OCI-LY3 (cell line): ENCODE measurements around the gene AGPAT4.

ENCODE experiments used
- H2AFZ ChIP-seq: fragments of 200-600, 300-600 bp; shearing (Covaris generic); 2 replicates; pipeline ENCODE4 v1.6.0; 2014; ENCODE audit warnings: antibody characterized with exemption, low read depth, low read length
- H3K27ac ChIP-seq: fragments of 200-600, 300-600 bp; sonication (generic); 2 replicates; pipeline ENCODE4 v1.5.1; 2014; ENCODE audit warnings: mild to moderate bottlenecking, low read length, moderate library complexity, mixed read lengths
- H3K27me3 ChIP-seq: fragments of 200-600, 300-600 bp; sonication (generic); 2 replicates; pipeline ENCODE4 v1.6.1; 2014; ENCODE audit warnings: low read depth, low read length, mixed read lengths
- H3K36me3 ChIP-seq: fragments of 200-600, 300-600 bp; sonication (generic); replicated peaks from 2 replicates; pipeline ENCODE3; 2014; ENCODE audit warnings: low read depth, low read length, mixed read lengths
- H3K4me1 ChIP-seq: fragments of 300-600, 200-600 bp; sonication (generic); 2 replicates; pipeline ENCODE4 v1.6.1; 2014; ENCODE audit warnings: low read length, mixed read lengths
- H3K4me2 ChIP-seq: fragments of 200-600, 300-600 bp; sonication (generic); 2 replicates; pipeline ENCODE4 v1.6.1; 2014; ENCODE audit warnings: low read length, mixed read lengths
- H3K4me3 ChIP-seq: fragments of 300-600, 200-600 bp; sonication (generic); 2 replicates; pipeline ENCODE4 v1.5.1; 2014; ENCODE audit warnings: antibody characterized with exemption, mild to moderate bottlenecking, low read length, moderate library complexity
- H3K79me2 ChIP-seq: fragments of 300-600, 200-600 bp; shearing (Covaris generic); 2 replicates; pipeline ENCODE4 v1.6.1; 2014; ENCODE audit warnings: mild to moderate bottlenecking, low read length, mixed read lengths
- H3K9ac ChIP-seq: fragments of 300-600, 200-600 bp; shearing (Covaris generic); 2 replicates; pipeline ENCODE4 v1.6.0; 2014; ENCODE audit warnings: mild to moderate bottlenecking, low read length, moderate library complexity
- H3K9me3 ChIP-seq: fragments of 200-600, 300-600 bp; shearing (Covaris generic); 2 replicates; pipeline ENCODE4 v1.6.1; 2014; ENCODE audit warnings: low read length, mixed read lengths; ENCODE audit not compliant: insufficient read depth
- H4K20me1 ChIP-seq: fragments of 200-600, 300-600 bp; sonication (generic); 2 replicates; pipeline ENCODE4 v1.6.1; 2016; ENCODE audit warnings: low read length, mixed read lengths; ENCODE audit not compliant: insufficient read depth
- EZH2phosphoT487 ChIP-seq: fragments of 200-600 bp; shearing (Covaris generic); IDR thresholded peaks from 2 replicates; pipeline ENCODE4 v1.6.1; 2018; ENCODE audit warnings: antibody characterized with exemption, mixed run types, low read depth
- TF ChIP-seq, protein P1 (sequence below): fragments of 200-600, 300-600 bp; sonication (generic); IDR thresholded peaks from 2 replicates; pipeline ENCODE4 v1.5.1; 2014; ENCODE audit warnings: antibody characterized with exemption, low read length, low read depth

AGPAT4 gene

DNA sequence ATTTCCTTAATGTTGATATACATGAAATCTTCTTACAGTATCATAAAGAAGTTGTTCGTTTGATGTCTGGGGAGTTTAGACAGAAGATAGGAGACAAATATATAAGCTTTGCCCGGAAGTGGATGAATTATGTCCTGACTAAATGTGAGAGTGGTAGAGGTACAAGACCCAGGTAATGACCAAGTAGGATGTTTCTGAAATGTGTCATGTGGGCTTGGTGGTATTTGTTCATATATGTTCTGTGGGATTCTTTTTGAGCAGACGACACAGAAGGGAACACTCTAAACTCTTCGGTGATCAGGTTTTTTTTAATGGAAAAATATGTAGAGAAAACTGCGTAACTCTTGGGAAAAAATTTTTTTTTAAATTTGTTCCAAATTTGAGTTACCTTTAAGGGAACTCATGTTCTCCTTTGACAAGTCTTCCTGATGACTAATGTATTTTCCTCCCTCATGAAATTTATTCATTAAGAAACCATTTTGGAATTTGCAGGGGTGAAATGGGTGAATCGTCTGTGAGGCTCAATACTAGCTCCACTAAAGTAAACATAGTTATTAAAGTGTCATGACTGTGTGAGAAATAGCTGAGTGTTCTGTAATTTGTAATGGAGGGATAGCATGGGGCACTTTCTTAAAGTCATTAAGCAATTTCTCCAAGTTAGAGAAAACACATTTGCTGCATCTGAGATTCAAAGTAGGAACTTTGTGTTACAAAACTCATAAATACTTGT, 181.7 kb downstream of the AGPAT4 start:
- H3K4me1 ChIP-seq: no peaks in the 10 kb centered on the region
- H3K9me3 ChIP-seq: no peaks in the 10 kb centered on the region
- H3K36me3 ChIP-seq: peaks cover 36% of the 10 kb centered on the region
- H2AFZ ChIP-seq: no peak overlapping the region
- no peak overlapping the region for H3K9ac ChIP-seq
- no peak overlapping the region for H3K4me2 ChIP-seq
- H4K20me1 ChIP-seq: no peaks in the 10 kb centered on the region
- no peak overlapping the region for H3K27ac ChIP-seq
- H3K4me3 ChIP-seq: no peak overlapping the region
- no peak for TF ChIP-seq EZH2phosphoT487
- TF ChIP-seq, protein P1, sequence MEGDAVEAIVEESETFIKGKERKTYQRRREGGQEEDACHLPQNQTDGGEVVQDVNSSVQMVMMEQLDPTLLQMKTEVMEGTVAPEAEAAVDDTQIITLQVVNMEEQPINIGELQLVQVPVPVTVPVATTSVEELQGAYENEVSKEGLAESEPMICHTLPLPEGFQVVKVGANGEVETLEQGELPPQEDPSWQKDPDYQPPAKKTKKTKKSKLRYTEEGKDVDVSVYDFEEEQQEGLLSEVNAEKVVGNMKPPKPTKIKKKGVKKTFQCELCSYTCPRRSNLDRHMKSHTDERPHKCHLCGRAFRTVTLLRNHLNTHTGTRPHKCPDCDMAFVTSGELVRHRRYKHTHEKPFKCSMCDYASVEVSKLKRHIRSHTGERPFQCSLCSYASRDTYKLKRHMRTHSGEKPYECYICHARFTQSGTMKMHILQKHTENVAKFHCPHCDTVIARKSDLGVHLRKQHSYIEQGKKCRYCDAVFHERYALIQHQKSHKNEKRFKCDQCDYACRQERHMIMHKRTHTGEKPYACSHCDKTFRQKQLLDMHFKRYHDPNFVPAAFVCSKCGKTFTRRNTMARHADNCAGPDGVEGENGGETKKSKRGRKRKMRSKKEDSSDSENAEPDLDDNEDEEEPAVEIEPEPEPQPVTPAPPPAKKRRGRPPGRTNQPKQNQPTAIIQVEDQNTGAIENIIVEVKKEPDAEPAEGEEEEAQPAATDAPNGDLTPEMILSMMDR: no peak
- no peaks in the 10 kb centered on the region for H3K79me2 ChIP-seq
- H3K27me3 ChIP-seq: no peaks in the 10 kb centered on the region

DNA sequence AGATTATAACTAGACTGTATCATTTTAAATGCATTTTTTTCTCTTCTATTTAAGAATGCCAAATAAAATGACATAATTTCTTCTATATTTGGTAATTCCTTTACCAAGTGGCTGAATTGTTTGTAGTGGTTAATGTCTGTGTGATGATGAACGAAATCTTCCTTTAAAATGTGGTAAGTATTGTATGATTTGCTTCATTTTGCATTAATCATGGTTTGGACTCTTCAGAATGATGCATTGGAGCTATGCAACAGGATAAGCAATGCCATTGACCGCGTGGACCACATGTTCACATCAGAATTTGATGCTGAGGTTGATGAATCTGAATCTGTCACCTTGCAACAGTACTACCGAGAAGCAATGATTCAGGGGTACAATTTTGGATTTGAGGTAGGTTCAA, 182.7 kb downstream of the AGPAT4 start:
- no peak overlapping the region for H3K4me2 ChIP-seq
- no peaks in the 10 kb centered on the region for H3K79me2 ChIP-seq
- no peak overlapping the region for H3K9ac ChIP-seq
- no peaks in the 10 kb centered on the region for H3K9me3 ChIP-seq
- peaks cover 38% of the 10 kb centered on the region for H3K36me3 ChIP-seq
- no peak overlapping the region for H2AFZ ChIP-seq
- no peak overlapping the region for H3K4me3 ChIP-seq
- H3K27ac ChIP-seq: no peak overlapping the region
- no peaks in the 10 kb centered on the region for H3K27me3 ChIP-seq
- TF ChIP-seq, protein P1: no peak
- no peak for TF ChIP-seq EZH2phosphoT487
- H4K20me1 ChIP-seq: no peaks in the 10 kb centered on the region
- H3K4me1 ChIP-seq: no peaks in the 10 kb centered on the region

DNA sequence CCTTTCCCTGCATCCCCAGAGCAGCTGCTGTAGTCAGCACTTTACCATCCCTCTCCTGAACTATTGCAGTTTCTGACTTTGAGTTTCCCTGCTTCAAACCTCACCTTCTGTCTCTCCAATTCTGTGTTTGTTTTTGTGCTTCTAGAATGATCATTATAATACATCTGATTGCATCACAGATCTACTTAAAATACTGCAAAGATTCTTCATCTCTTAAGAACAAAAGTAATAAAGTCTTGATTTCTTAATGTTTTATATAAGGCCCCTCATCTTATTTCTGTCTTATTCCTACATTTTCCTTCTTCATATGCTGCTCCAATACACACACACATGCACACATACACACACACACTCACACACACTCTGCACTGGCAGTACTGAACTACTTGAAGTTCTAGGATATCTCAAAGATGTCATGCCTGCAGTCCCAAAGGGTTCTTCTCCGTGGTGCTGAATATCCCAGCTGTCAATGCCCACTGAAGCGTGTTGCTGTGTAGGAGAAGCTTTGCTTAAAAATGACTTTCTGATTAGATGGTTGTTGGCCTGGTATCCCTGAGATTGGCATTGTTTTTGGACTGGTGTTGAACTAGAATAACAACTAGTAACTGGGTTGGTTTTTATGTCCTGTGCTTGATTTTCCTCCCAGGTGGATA, 185.1 kb downstream of the AGPAT4 start:
- H3K9me3 ChIP-seq: no peaks in the 10 kb centered on the region
- H3K4me2 ChIP-seq: no peak overlapping the region
- H3K79me2 ChIP-seq: no peaks in the 10 kb centered on the region
- H3K4me1 ChIP-seq: peaks cover 12% of the 10 kb centered on the region
- TF ChIP-seq, protein P1: no peak
- no peak for TF ChIP-seq EZH2phosphoT487
- no peak overlapping the region for H3K27ac ChIP-seq
- no peak overlapping the region for H3K4me3 ChIP-seq
- H2AFZ ChIP-seq: no peak overlapping the region
- peaks cover 44% of the 10 kb centered on the region for H3K36me3 ChIP-seq
- no peaks in the 10 kb centered on the region for H4K20me1 ChIP-seq
- no peaks in the 10 kb centered on the region for H3K27me3 ChIP-seq
- H3K9ac ChIP-seq: no peak overlapping the region

DNA sequence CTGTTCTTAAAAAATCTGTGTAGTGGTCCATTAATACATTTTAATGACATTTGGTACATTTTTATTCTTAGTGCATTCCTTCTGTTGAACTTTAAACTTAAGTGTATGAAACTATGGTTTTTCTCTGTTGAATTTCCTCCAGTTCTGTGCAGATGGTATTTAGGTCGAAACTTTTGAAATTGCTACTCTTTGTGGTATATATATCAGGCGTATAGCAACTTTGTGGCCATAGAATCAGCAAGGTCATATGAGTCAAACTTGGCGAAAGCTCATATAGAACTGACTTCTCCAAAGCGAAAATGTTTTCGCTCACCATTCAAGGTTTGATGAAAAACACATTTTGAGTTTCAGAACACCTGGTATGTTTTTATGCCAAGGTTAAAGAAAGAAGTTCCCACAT, 188.6 kb downstream of the AGPAT4 start:
- H3K4me3 ChIP-seq: no peak overlapping the region
- H3K4me2 ChIP-seq: no peak overlapping the region
- no peaks in the 10 kb centered on the region for H3K9me3 ChIP-seq
- no peaks in the 10 kb centered on the region for H3K27me3 ChIP-seq
- TF ChIP-seq EZH2phosphoT487: no peak
- TF ChIP-seq, protein P1: no peak
- no peak overlapping the region for H3K27ac ChIP-seq
- H3K4me1 ChIP-seq: peaks cover 12% of the 10 kb centered on the region
- H4K20me1 ChIP-seq: no peaks in the 10 kb centered on the region
- no peaks in the 10 kb centered on the region for H3K79me2 ChIP-seq
- H3K36me3 ChIP-seq: peaks cover 47% of the 10 kb centered on the region
- H3K9ac ChIP-seq: no peak overlapping the region
- no peak overlapping the region for H2AFZ ChIP-seq
